ENCODE results near the gene ZNF581. TPM values are rescaled to one million over a fixed set of nuclear protein-coding genes. Genes with fewer than 3 reads are reported as not detected.

Gene ZNF581
- total RNA-seq, 1 experiment from 2014 or later: 65.1 TPM

DNA sequence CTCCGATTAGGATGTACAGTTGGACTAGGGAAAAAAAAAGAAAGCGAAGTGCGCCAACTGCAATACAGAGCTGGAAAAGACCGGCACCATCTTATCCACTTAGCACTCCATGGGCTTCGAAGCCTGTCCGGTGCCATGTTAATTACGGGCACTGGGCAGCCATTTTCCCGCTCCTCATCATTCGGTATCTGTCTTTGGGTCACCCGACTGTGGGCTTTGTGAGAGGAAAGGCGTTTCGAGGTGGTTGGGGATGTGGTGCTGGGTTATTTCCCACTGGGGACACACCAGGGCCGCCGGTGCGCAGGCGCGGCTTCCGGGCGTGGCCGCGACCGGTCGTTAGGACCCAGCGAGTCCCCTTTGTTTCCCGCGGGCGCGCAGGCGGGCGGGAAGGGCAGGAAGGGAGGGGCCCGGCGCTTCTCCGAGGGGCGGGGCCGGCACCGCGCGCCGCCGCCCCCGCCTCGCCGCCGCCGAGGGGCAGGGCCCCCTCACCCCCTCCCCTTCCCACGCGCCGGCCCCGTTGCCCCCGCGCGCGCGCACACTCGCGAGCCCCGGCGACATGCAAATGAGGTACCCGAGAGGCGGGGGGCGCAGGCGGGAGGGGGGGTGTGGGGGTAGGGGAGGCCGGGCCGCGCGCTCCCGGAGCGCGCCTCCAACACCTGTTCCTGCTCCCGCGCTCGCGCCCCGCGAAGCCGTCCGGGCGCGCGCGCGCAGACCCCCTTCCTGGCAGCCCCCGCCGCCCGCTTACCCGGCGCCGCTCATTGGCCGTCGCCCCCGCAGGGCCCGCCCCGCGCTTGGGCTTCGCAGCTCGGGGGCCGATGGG, 43.4 kb upstream of the ZNF581 start, which contains the start of gene ZNF524:
ZNF524 (plus strand) TSS at position 447 of the 820 bp plus-strand sequence. CDS start 1,825 bp downstream, outside the sequence.
- peak within 1 kb of the TSS; percentile 98 for H4K5ac ChIP-seq (ENCODE audit: insufficient read length, low read depth, low read length)
- peak within 1 kb of the TSS; percentile 100 for H3K27ac Mint-ChIP-seq
- DNase-seq: peak; percentile 91
- H3K14ac ChIP-seq (ENCODE audit: insufficient read depth, low read length): peak within 1 kb of the TSS; percentile 100
- H2BK120ac ChIP-seq (ENCODE audit: low read depth, low read length, poor library complexity, severe bottlenecking): peak within 1 kb of the TSS; percentile 98
- peak within 1 kb of the TSS; percentile 98 for H2BK5ac ChIP-seq (ENCODE audit: insufficient read length, low read length)
- peak within 1 kb of the TSS; percentile 95 to 96 for H3K4me3 Mint-ChIP-seq
- H3K79me2 ChIP-seq (ENCODE audit: insufficient read depth, low read length): no peaks in the 10 kb centered on the region
- no peak within 1 kb of the TSS for H2AK5ac ChIP-seq (ENCODE audit: insufficient read length, low read length)
- peaks cover 21 to 27% (median 24%) of the 10 kb centered on the region in 3 experiments; a peak in 6 of 7 replicates for H3K36me3 Mint-ChIP-seq (ENCODE audit: insufficient read depth in 1 of 3, low read depth in 3 of 3)
- H2BK20ac ChIP-seq (ENCODE audit: low read depth, low read length, poor library complexity, severe bottlenecking): no peak within 1 kb of the TSS
- H3K79me1 ChIP-seq (ENCODE audit: insufficient read depth, low read depth, low read length, poor library complexity, severe bottlenecking): no peaks in the 10 kb centered on the region
- H3T11ph ChIP-seq (ENCODE audit: low read length): peak within 1 kb of the TSS; percentile 94
- H3K4me2 ChIP-seq (ENCODE audit: insufficient read depth, insufficient read length, low read length): peak within 1 kb of the TSS; percentile 75
- H2BK15ac ChIP-seq (ENCODE audit: low read depth, low read length): no peak within 1 kb of the TSS
- H3K18ac ChIP-seq (ENCODE audit: insufficient read length, low read depth, low read length): peak within 1 kb of the TSS; percentile 100
- no peak within 1 kb of the TSS; the same call in 1 of the 2 replicates for H3K4ac ChIP-seq (ENCODE audit: low read depth, low read length)
- no peaks in the 10 kb centered on the region for H3K27me3 ChIP-seq (ENCODE audit: insufficient read depth, low read length)
- H3K23ac ChIP-seq (ENCODE audit: insufficient read length, low read depth, low read length): no peak within 1 kb of the TSS
- no peak within 1 kb of the TSS for H4K91ac ChIP-seq (ENCODE audit: insufficient read length, low read depth, low read length)
- WGBS (ENCODE audit: extremely low coverage, insufficient read length, low lambda C conversion rate): no CpG with 5 or more reads among the region's 97 CpGs
- peaks cover 29 to 39% of the 10 kb centered on the region in 2 experiments for H3K4me1 Mint-ChIP-seq
- no peaks in the 10 kb centered on the region for H3K9me3 ChIP-seq (ENCODE audit: control insufficient read depth, low read depth, low read length)
- no peaks in the 10 kb centered on the region for H3K27me3 Mint-ChIP-seq (ENCODE audit: low read depth)
- peak within 1 kb of the TSS; percentile 95 for H3K27ac ChIP-seq (ENCODE audit: insufficient read length, low read depth, low read length)
- peak within 1 kb of the TSS; percentile 90 for H3K56ac ChIP-seq (ENCODE audit: insufficient read length, low read depth, low read length)
- H4K20me1 ChIP-seq (ENCODE audit: control insufficient read depth, insufficient read depth, insufficient read length): no peaks in the 10 kb centered on the region
- H3K9ac ChIP-seq (ENCODE audit: extremely low read depth, insufficient read length, low read length): peak within 1 kb of the TSS; percentile 98
- TF ChIP-seq, protein P1, sequence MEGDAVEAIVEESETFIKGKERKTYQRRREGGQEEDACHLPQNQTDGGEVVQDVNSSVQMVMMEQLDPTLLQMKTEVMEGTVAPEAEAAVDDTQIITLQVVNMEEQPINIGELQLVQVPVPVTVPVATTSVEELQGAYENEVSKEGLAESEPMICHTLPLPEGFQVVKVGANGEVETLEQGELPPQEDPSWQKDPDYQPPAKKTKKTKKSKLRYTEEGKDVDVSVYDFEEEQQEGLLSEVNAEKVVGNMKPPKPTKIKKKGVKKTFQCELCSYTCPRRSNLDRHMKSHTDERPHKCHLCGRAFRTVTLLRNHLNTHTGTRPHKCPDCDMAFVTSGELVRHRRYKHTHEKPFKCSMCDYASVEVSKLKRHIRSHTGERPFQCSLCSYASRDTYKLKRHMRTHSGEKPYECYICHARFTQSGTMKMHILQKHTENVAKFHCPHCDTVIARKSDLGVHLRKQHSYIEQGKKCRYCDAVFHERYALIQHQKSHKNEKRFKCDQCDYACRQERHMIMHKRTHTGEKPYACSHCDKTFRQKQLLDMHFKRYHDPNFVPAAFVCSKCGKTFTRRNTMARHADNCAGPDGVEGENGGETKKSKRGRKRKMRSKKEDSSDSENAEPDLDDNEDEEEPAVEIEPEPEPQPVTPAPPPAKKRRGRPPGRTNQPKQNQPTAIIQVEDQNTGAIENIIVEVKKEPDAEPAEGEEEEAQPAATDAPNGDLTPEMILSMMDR (conservative IDR thresholded peaks at IDR 0.05): no peak
- peak within 1 kb of the TSS; percentile 93 for H2BK12ac ChIP-seq (ENCODE audit: insufficient read length, low read depth, low read length)
- peaks cover 4% of the 10 kb centered on the region for H3K23me2 ChIP-seq (ENCODE audit: insufficient read length, low read depth, low read length, poor library complexity, severe bottlenecking)
- peak within 1 kb of the TSS; percentile 86 for H4K8ac ChIP-seq (replicated peaks; ENCODE audit: insufficient read length, low read depth, low read length)
- H3K9me3 Mint-ChIP-seq: peaks cover 2 to 4% of the 10 kb centered on the region in 2 experiments; a peak in 2 of 5 replicates
- H2AFZ ChIP-seq (ENCODE audit: low read length): no peak within 1 kb of the TSS
- H3K4me1 ChIP-seq (ENCODE audit: insufficient read depth, low read length): peaks cover 2% of the 10 kb centered on the region; the same call in 1 of the 2 replicates

All from H9 (cell line).